SH-SY5Y (cell line): ENCODE data around the gene GTPBP4.

Experiments
- GATA2 ChIP-seq: IDR thresholded peaks from 2 replicates; pipeline ENCODE4 v1.6.1; 2011; ENCODE audit warnings: mild to moderate bottlenecking, low read depth, low read length
- GATA3 ChIP-seq: IDR thresholded peaks from 2 replicates; pipeline ENCODE4 v1.6.1; 2011; ENCODE audit warnings: low read depth, mild to moderate bottlenecking, low read length, moderate library complexity

GRCh38 chr10:954396-954795 lies 33.8 kb upstream of the GTPBP4 start:
- no peak for TF ChIP-seq GATA3
- no peak for TF ChIP-seq GATA2
